H9 (cell line): ENCODE results near the gene PLIN4. TPM values are rescaled to one million over a fixed set of nuclear protein-coding genes. Genes with fewer than 3 reads are reported as not detected.

ENCODE experiments used
- DNase-seq: peaks from one replicate; pipeline ENCODE4 v3.0.0-alpha.2; 2017
- H2AFZ ChIP-seq: one replicate; pipeline ENCODE4 v1.6.1; 2013; ENCODE audit warnings: mild to moderate bottlenecking, low read length, control low read depth, moderate library complexity
- H2AK5ac ChIP-seq: 2 replicates; pipeline ENCODE4 v1.6.1; 2013; ENCODE audit warnings: low read length, control low read depth, mixed read lengths; ENCODE audit not compliant: insufficient read length
- H2BK120ac ChIP-seq: one replicate; pipeline ENCODE4 v1.6.1; 2013; ENCODE audit warnings: low read depth, mild to moderate bottlenecking, low read length, control low read depth, inconsistent platforms; ENCODE audit not compliant: poor library complexity, severe bottlenecking
- H2BK12ac ChIP-seq: 2 replicates; pipeline ENCODE4 v1.6.1; 2013; ENCODE audit warnings: low read length, control low read depth, mixed read lengths, low read depth; ENCODE audit not compliant: insufficient read length
- H2BK15ac ChIP-seq: 2 replicates; pipeline ENCODE4 v1.6.1; 2013; ENCODE audit warnings: low read depth, low read length, control low read depth
- H2BK20ac ChIP-seq: one replicate; pipeline ENCODE4 v1.6.1; 2013; ENCODE audit warnings: low read depth, mild to moderate bottlenecking, low read length, control low read depth, inconsistent platforms; ENCODE audit not compliant: poor library complexity, severe bottlenecking
- H2BK5ac ChIP-seq: 2 replicates; pipeline ENCODE4 v1.6.1; 2013; ENCODE audit warnings: low read length, control low read depth, mixed read lengths; ENCODE audit not compliant: insufficient read length
- H3K14ac ChIP-seq: 2 replicates; pipeline ENCODE4 v1.6.1; 2013; ENCODE audit warnings: low read length, control low read depth; ENCODE audit not compliant: insufficient read depth
- H3K18ac ChIP-seq: 2 replicates; pipeline ENCODE4 v1.6.1; 2013; ENCODE audit warnings: low read depth, mild to moderate bottlenecking, mixed read lengths, low read length, control low read depth; ENCODE audit not compliant: insufficient read length
- H3K23ac ChIP-seq: 2 replicates; pipeline ENCODE4 v1.6.1; 2013; ENCODE audit warnings: low read length, control low read depth, mixed read lengths, low read depth; ENCODE audit not compliant: insufficient read length
- H3K23me2 ChIP-seq: 2 replicates; pipeline ENCODE4 v1.6.1; 2013; ENCODE audit warnings: low read depth, mild to moderate bottlenecking, mixed read lengths, low read length, control low read depth; ENCODE audit not compliant: insufficient read length, poor library complexity, severe bottlenecking
- H3K27ac ChIP-seq: 2 replicates; pipeline ENCODE4 v1.5.1; 2013; ENCODE audit warnings: low read length, control low read depth, mixed read lengths, low read depth; ENCODE audit not compliant: insufficient read length
- H3K27me3 ChIP-seq: 2 replicates; pipeline ENCODE4 v1.6.1; 2013; ENCODE audit warnings: low read length, control low read depth, inconsistent platforms; ENCODE audit not compliant: insufficient read depth
- H3K4ac ChIP-seq: 2 replicates; pipeline ENCODE4 v1.6.1; 2013; ENCODE audit warnings: low read depth, mild to moderate bottlenecking, control low read depth, inconsistent platforms, low read length, moderate library complexity
- H3K4me1 ChIP-seq: 2 replicates; pipeline ENCODE4 v1.6.1; 2013; ENCODE audit warnings: low read length, control low read depth, inconsistent platforms; ENCODE audit not compliant: insufficient read depth
- H3K4me2 ChIP-seq: 2 replicates; pipeline ENCODE4 v1.6.1; 2013; ENCODE audit warnings: low read length, control low read depth, mixed read lengths; ENCODE audit not compliant: insufficient read length, insufficient read depth
- H3K56ac ChIP-seq: 2 replicates; pipeline ENCODE4 v1.6.1; 2013; ENCODE audit warnings: low read depth, mild to moderate bottlenecking, mixed read lengths, low read length, control low read depth; ENCODE audit not compliant: insufficient read length
- H3K79me1 ChIP-seq: 2 replicates; pipeline ENCODE4 v1.6.1; 2013; ENCODE audit warnings: low read depth, mild to moderate bottlenecking, moderate library complexity, low read length, control low read depth, inconsistent platforms; ENCODE audit not compliant: insufficient read depth, poor library complexity, severe bottlenecking
- H3K79me2 ChIP-seq: 2 replicates; pipeline ENCODE4 v1.6.1; 2013; ENCODE audit warnings: low read length, control low read depth, inconsistent platforms; ENCODE audit not compliant: insufficient read depth
- H3K9ac ChIP-seq: 2 replicates; pipeline ENCODE4 v1.6.1; 2013; ENCODE audit warnings: low read length, control low read depth, mixed read lengths; ENCODE audit not compliant: insufficient read length; ENCODE audit errors: extremely low read depth
- H3K9me3 ChIP-seq: one replicate; pipeline ENCODE4 v1.6.1; 2013; ENCODE audit warnings: low read depth, low read length, inconsistent platforms; ENCODE audit not compliant: control insufficient read depth
- H3T11ph ChIP-seq: one replicate; pipeline ENCODE4 v1.6.1; 2013; ENCODE audit warnings: mild to moderate bottlenecking, low read length, control low read depth, inconsistent platforms
- H4K20me1 ChIP-seq: one replicate; pipeline ENCODE4 v1.6.1; 2013; ENCODE audit not compliant: control insufficient read depth, insufficient read length, insufficient read depth
- H4K5ac ChIP-seq: 2 replicates; pipeline ENCODE4 v1.6.1; 2013; ENCODE audit warnings: low read depth, mild to moderate bottlenecking, mixed read lengths, low read length, control low read depth; ENCODE audit not compliant: insufficient read length
- H4K8ac ChIP-seq: replicated peaks from 2 replicates; pipeline ENCODE4 v1.6.1; 2013; ENCODE audit warnings: low read length, control low read depth, mixed read lengths, low read depth; ENCODE audit not compliant: insufficient read length
- H4K91ac ChIP-seq: 2 replicates; pipeline ENCODE4 v1.6.1; 2013; ENCODE audit warnings: low read depth, mild to moderate bottlenecking, moderate library complexity, mixed read lengths, low read length, control low read depth; ENCODE audit not compliant: insufficient read length
- H3K27ac Mint-ChIP-seq, 3 experiments: 2 replicates in 2 of 3; 3 replicates in 1 of 3; pipeline ENCODE4 v1.8.0; 2020 to 2021; ENCODE audit warnings: mixed read lengths in 3 of 3, mild to moderate bottlenecking in 1 of 3, moderate library complexity in 1 of 3
- H3K27me3 Mint-ChIP-seq: 2 replicates; pipeline ENCODE4 v1.8.0; 2021; ENCODE audit warnings: low read depth, mild to moderate bottlenecking, moderate library complexity, mixed read lengths
- H3K36me3 Mint-ChIP-seq, 3 experiments: 2 replicates in 2 of 3; 3 replicates in 1 of 3; pipeline ENCODE4 v1.8.0; 2020 to 2021; ENCODE audit warnings: low read depth in 3 of 3, mixed read lengths in 3 of 3; ENCODE audit not compliant: insufficient read depth in 1 of 3
- H3K4me1 Mint-ChIP-seq, 2 experiments: 2 replicates each; pipeline ENCODE4 v1.8.0; 2020; ENCODE audit warnings: mixed read lengths in 2 of 2
- H3K4me3 Mint-ChIP-seq, 2 experiments: 2 replicates in 1 of 2; 3 replicates in 1 of 2; pipeline ENCODE4 v1.8.0; 2020 to 2021; ENCODE audit warnings: mild to moderate bottlenecking in 2 of 2, mixed read lengths in 2 of 2, moderate library complexity in 1 of 2
- H3K9me3 Mint-ChIP-seq, 2 experiments: 2 replicates in 1 of 2; 3 replicates in 1 of 2; pipeline ENCODE4 v1.8.0; 2020; ENCODE audit warnings: mild to moderate bottlenecking in 2 of 2, mixed read lengths in 2 of 2, moderate library complexity in 1 of 2
- WGBS: extraction: QIAGEN DNeasy Blood & Tissue Kit; methylation state at CpG from one replicate; pipeline ENCODE4 v1.1.7; 2013; ENCODE audit warnings: missing lambda C conversion rate, low lambda C conversion rate, mixed read lengths; ENCODE audit not compliant: insufficient read length; ENCODE audit errors: extremely low coverage; 5-methylcytosine and 5-hydroxymethylcytosine counted together
- total RNA-seq: library from RNA; stranded (reverse); gene quantifications from 2 replicates; pipeline ENCODE4 v1.2.1, GENCODE V29; 2021
- TF ChIP-seq, protein P1 (sequence below): fragments of 200-600 bp; sonication (generic); conservative IDR thresholded peaks from 3 replicates; pipeline ENCODE4 v1.8.0; 2021; ENCODE audit warnings: antibody characterized with exemption, mild to moderate bottlenecking

PLIN4 gene
- total RNA-seq, 1 experiment from 2014 or later, result 1.1 TPM

DNA sequence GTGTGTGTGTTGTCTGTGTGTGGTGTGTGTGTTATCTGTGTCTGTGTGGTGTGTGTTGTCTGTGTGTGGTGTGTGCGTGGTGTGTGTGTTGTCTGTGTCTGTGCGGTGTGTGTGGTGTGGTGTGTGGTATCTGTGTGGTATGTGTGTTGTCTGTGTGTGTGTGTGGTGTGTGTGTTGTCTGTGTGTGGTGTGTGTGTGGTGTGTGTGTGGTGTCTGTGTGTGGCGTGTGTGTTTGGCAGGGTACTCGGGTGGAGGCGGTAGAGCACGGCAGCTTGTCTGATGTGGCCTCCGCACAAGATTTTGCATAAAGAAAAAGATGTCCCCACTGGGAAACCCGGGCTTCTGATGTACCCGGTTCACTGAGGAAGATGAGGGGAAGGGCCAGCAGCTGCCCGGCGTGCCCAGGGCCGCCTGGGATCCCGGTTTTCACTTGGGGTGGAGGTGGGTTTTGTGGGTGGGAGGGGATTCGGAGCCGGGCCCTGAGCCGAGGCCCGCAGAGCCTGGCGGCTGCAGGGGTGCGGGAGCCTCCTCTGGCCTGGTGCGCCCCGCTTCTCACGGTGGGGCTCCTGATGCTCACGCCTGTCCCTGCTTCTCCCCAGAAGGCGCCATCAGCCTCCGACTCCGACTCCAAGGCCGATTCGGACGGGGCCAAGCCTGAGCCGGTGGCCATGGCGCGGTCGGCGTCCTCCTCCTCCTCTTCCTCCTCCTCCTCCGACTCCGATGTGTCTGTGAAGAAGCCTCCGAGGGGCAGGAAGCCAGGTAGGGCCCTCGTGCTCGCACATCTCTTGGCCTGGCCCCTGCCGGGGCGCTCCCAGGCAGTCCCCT is 25.0 kb downstream of the PLIN4 start:
- Histone ChIP-seq H2BK15ac (no peak overlapping the region), H2BK5ac (no peak overlapping the region), H4K8ac (no peak overlapping the region), H4K5ac (no peak overlapping the region), H2AK5ac (no peak overlapping the region), H3K27me3 (no peaks in the 10 kb centered on the region), H3T11ph (no peak overlapping the region), H3K23ac (no peak overlapping the region), H3K4me1 (no peaks in the 10 kb centered on the region), H3K14ac (no peak overlapping the region), H3K23me2 (no peaks in the 10 kb centered on the region), H2AFZ (no peak overlapping the region), H2BK20ac (no peak overlapping the region), H4K20me1 (peaks cover 3% of the 10 kb centered on the region), H3K56ac (no peak overlapping the region), H3K4ac (no peak overlapping the region), H2BK120ac (no peak overlapping the region), H2BK12ac (no peak overlapping the region), H3K27ac (no peak overlapping the region), H3K9me3 (no peaks in the 10 kb centered on the region), H3K18ac (no peak overlapping the region), H3K79me1 (no peaks in the 10 kb centered on the region), H4K91ac (no peak overlapping the region), H3K4me2 (no peak overlapping the region), H3K9ac (no peak overlapping the region), H3K79me2 (no peaks in the 10 kb centered on the region)
- TF ChIP-seq, protein P1, sequence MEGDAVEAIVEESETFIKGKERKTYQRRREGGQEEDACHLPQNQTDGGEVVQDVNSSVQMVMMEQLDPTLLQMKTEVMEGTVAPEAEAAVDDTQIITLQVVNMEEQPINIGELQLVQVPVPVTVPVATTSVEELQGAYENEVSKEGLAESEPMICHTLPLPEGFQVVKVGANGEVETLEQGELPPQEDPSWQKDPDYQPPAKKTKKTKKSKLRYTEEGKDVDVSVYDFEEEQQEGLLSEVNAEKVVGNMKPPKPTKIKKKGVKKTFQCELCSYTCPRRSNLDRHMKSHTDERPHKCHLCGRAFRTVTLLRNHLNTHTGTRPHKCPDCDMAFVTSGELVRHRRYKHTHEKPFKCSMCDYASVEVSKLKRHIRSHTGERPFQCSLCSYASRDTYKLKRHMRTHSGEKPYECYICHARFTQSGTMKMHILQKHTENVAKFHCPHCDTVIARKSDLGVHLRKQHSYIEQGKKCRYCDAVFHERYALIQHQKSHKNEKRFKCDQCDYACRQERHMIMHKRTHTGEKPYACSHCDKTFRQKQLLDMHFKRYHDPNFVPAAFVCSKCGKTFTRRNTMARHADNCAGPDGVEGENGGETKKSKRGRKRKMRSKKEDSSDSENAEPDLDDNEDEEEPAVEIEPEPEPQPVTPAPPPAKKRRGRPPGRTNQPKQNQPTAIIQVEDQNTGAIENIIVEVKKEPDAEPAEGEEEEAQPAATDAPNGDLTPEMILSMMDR, result no peak
- no peaks in the 10 kb centered on the region for H3K4me1 Mint-ChIP-seq
- no CpG with 5 or more reads among the region's 41 CpGs for WGBS
- peaks cover 21 to 44% (median 41%) of the 10 kb centered on the region in 3 experiments; a peak in 6 of 7 replicates for H3K36me3 Mint-ChIP-seq
- H3K27ac Mint-ChIP-seq, result no peak overlapping the region
- no peak overlapping the region for H3K4me3 Mint-ChIP-seq
- DNase-seq, result no peak
- no peaks in the 10 kb centered on the region for H3K9me3 Mint-ChIP-seq
- H3K27me3 Mint-ChIP-seq, result no peaks in the 10 kb centered on the region
